ENCODE data around the gene ABR.
A peak's percentile ranks its signal among the peaks of the same experiment; 100 is the strongest.

ABR gene

DNA sequence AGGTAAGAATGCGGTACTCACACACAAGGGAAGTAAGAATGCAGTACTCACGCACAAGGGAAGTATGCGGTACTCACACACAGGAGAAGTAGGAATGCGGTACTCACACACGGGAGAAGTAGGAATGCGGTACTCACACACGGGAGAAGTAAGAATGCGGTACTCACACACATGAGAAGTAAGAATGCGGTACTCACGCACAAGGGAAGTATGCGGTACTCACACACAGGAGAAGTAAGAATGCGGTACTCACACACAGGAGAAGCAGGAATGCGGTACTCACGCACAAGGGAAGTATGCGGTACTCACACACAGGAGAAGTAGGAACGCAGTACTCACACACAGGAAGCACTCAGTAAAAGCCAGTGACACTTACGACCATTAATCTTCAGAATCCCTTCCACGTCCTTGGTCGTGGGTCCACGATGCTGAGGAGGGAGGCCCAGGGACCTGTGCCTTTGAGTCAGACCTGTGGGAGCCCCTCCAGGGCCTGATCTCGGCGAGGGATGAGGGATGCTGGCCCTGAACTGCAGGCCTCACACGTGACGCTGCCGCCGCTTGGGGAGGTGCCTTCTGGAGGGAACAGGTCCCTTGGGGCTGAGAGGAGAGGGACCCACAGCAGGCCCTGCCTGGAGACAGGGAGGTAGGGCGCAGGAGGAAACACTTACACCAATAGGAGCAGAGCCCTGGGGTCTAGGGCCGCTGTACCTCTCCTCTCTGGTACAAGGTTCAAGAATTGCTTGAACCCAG lies 20.2 kb downstream of the ABR start:
- Histone ChIP-seq H2BK15ac (ENCODE audit: low read depth, poor library complexity, severe bottlenecking) (no peak overlapping the region), H3K27me3 (ENCODE audit: control insufficient read depth in 1 of 2, insufficient read depth in 1 of 2, low read length in 2 of 2) (no peaks in the 10 kb centered on the region)
- DNase-seq = no peak

DNA sequence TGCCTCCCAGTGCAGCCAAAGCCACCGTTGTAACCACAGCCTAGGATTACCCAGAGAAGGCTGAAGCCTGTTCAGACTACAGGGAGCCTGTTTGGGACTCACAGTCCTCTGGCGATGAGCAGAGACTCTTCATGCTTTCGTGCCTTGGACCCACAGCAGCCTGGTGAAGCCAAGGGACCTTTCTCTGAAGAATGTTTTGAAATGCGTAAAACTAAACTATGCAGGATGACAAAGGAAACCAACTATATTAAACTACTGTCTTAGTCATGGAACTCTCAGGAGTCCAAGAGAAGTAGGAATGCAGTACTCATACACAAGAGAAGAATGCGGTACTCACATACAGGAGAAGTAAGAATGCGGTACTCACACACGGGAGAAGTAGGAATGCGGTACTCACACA lies 20.9 kb downstream of the ABR start:
- H2AFZ ChIP-seq (ENCODE audit: low read depth, low read length) = no peak overlapping the region
- no peak overlapping the region for H2BK15ac ChIP-seq (ENCODE audit: low read depth, poor library complexity, severe bottlenecking)
- H3K9ac ChIP-seq (ENCODE audit: low read length) = no peak overlapping the region
- H3K23ac ChIP-seq (ENCODE audit: low read length in 2 of 2) = no peak overlapping the region
- no peak overlapping the region for H4K8ac ChIP-seq (ENCODE audit: low read length)
- no peaks in the 10 kb centered on the region for H3K9me3 ChIP-seq (ENCODE audit: control insufficient read depth, low read length)
- H3K18ac ChIP-seq (ENCODE audit: low read depth in 1 of 2, low read length in 2 of 2) = no peak overlapping the region
- peaks cover 29% of the 10 kb centered on the region for H3K79me1 ChIP-seq (replicated peaks; ENCODE audit: low read length, poor library complexity, severe bottlenecking)
- H3K4me1 ChIP-seq (ENCODE audit: control insufficient read depth, insufficient read depth, low read depth, low read length) = peaks cover 15% of the 10 kb centered on the region
- no peak overlapping the region for H3K4me2 ChIP-seq (ENCODE audit: low read length, poor library complexity, severe bottlenecking)
- no peak overlapping the region for H2BK5ac ChIP-seq (ENCODE audit: low read depth, low read length, poor library complexity, severe bottlenecking)
- H3K4ac ChIP-seq (ENCODE audit: low read depth in 1 of 2, low read length in 2 of 2) = no peak overlapping the region
- DNase-seq = no peak
- no peak overlapping the region for H3K14ac ChIP-seq (ENCODE audit: low read length in 2 of 2)
- H4K91ac ChIP-seq (ENCODE audit: low read length) = no peak overlapping the region
- no peak overlapping the region for H2BK12ac ChIP-seq (ENCODE audit: low read length in 2 of 2)
- H3K27ac ChIP-seq (ENCODE audit: low read length, poor library complexity, severe bottlenecking) = peak overlapping the region; percentile 17
- 92% methylated on average over 6 of the region's 8 CpGs for WGBS
- H3K27me3 ChIP-seq (ENCODE audit: control insufficient read depth in 1 of 2, insufficient read depth in 1 of 2, low read length in 2 of 2) = no peaks in the 10 kb centered on the region
- no peak overlapping the region for H2AK5ac ChIP-seq (ENCODE audit: low read length, severe bottlenecking)
- peaks cover 25 to 31% of the 10 kb centered on the region in 2 experiments for H3K36me3 ChIP-seq (ENCODE audit: control insufficient read depth in 1 of 2, insufficient read depth in 2 of 2, low read depth in 1 of 2, low read length in 2 of 2)
- no peak overlapping the region for H2BK120ac ChIP-seq (ENCODE audit: low read depth, low read length)
- H3K4me3 ChIP-seq (ENCODE audit: insufficient read depth in 1 of 2, low read depth in 1 of 2, low read length in 2 of 2) = no peak overlapping the region

More for the DNA sequence above, 20.2 kb downstream of the ABR start:
- Histone ChIP-seq H2AK5ac (ENCODE audit: low read length, severe bottlenecking) (no peak overlapping the region), H3K18ac (ENCODE audit: low read depth in 1 of 2, low read length in 2 of 2) (no peak overlapping the region), H2AFZ (ENCODE audit: low read depth, low read length) (no peak overlapping the region), H4K91ac (ENCODE audit: low read length) (no peak overlapping the region), H3K27ac (ENCODE audit: low read length, poor library complexity, severe bottlenecking) (no peak overlapping the region), H3K9me3 (ENCODE audit: control insufficient read depth, low read length) (no peaks in the 10 kb centered on the region), H3K14ac (ENCODE audit: low read length in 2 of 2) (no peak overlapping the region), H3K4me1 (ENCODE audit: control insufficient read depth, insufficient read depth, low read depth, low read length) (peaks cover 15% of the 10 kb centered on the region), H3K79me1 (replicated peaks; ENCODE audit: low read length, poor library complexity, severe bottlenecking) (peaks cover 23% of the 10 kb centered on the region), H3K23ac (ENCODE audit: low read length in 2 of 2) (no peak overlapping the region), H2BK12ac (ENCODE audit: low read length in 2 of 2) (no peak overlapping the region), H3K9ac (ENCODE audit: low read length) (no peak overlapping the region), H3K4me2 (ENCODE audit: low read length, poor library complexity, severe bottlenecking) (no peak overlapping the region), H2BK120ac (ENCODE audit: low read depth, low read length) (no peak overlapping the region), H3K4me3 (ENCODE audit: insufficient read depth in 1 of 2, low read depth in 1 of 2, low read length in 2 of 2) (no peak overlapping the region), H3K4ac (ENCODE audit: low read depth in 1 of 2, low read length in 2 of 2) (no peak overlapping the region), H2BK5ac (ENCODE audit: low read depth, low read length, poor library complexity, severe bottlenecking) (no peak overlapping the region), H4K8ac (ENCODE audit: low read length) (no peak overlapping the region), H3K36me3 (ENCODE audit: control insufficient read depth in 1 of 2, insufficient read depth in 2 of 2, low read depth in 1 of 2, low read length in 2 of 2) (peaks cover 19 to 31% of the 10 kb centered on the region in 2 experiments)
- 87% methylated on average over 24 of the region's 28 CpGs for WGBS

DNA sequence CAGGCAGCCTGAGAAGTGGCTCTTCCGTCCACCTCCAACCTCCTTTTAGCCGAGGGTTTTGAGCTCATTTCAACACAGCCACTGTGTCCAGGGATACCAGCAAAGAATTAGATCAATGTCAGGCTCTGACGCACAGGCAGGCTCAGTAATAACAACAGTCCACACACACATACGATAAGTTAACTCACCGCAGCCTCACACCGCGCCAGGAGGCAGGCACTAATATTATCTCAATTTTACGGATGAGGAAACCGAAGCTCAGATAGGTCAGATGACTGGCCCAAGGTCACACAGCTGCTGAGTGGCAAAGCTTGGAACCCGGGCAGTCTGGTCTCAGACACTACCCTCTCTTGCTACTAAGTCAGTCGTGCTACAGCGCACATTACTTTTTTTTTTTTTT lies 22.9 kb downstream of the ABR start:
- H3K79me1 ChIP-seq (replicated peaks; ENCODE audit: low read length, poor library complexity, severe bottlenecking) = peaks cover 25% of the 10 kb centered on the region
- no peak overlapping the region for H2BK120ac ChIP-seq (ENCODE audit: low read depth, low read length)
- peaks cover 15% of the 10 kb centered on the region for H3K4me1 ChIP-seq (ENCODE audit: control insufficient read depth, insufficient read depth, low read depth, low read length)
- no peak for DNase-seq
- no peak overlapping the region for H3K4ac ChIP-seq (ENCODE audit: low read depth in 1 of 2, low read length in 2 of 2)
- WGBS = 94% methylated on average over 12 of the region's 12 CpGs
- H3K9me3 ChIP-seq (ENCODE audit: control insufficient read depth, low read length) = no peaks in the 10 kb centered on the region
- no peak overlapping the region for H2BK15ac ChIP-seq (ENCODE audit: low read depth, poor library complexity, severe bottlenecking)
- no peak overlapping the region for H3K9ac ChIP-seq (ENCODE audit: low read length)
- no peak overlapping the region for H3K4me3 ChIP-seq (ENCODE audit: insufficient read depth in 1 of 2, low read depth in 1 of 2, low read length in 2 of 2)
- no peak overlapping the region for H2BK12ac ChIP-seq (ENCODE audit: low read length in 2 of 2)
- H2BK5ac ChIP-seq (ENCODE audit: low read depth, low read length, poor library complexity, severe bottlenecking) = no peak overlapping the region
- H4K8ac ChIP-seq (ENCODE audit: low read length) = no peak overlapping the region
- no peak overlapping the region for H3K18ac ChIP-seq (ENCODE audit: low read depth in 1 of 2, low read length in 2 of 2)
- peaks cover 28 to 31% of the 10 kb centered on the region in 2 experiments for H3K36me3 ChIP-seq (ENCODE audit: control insufficient read depth in 1 of 2, insufficient read depth in 2 of 2, low read depth in 1 of 2, low read length in 2 of 2)
- H3K4me2 ChIP-seq (ENCODE audit: low read length, poor library complexity, severe bottlenecking) = no peak overlapping the region
- H3K27me3 ChIP-seq (ENCODE audit: control insufficient read depth in 1 of 2, insufficient read depth in 1 of 2, low read length in 2 of 2) = no peaks in the 10 kb centered on the region
- no peak overlapping the region for H3K27ac ChIP-seq (ENCODE audit: low read length, poor library complexity, severe bottlenecking)
- H2AK5ac ChIP-seq (ENCODE audit: low read length, severe bottlenecking) = no peak overlapping the region
- H4K91ac ChIP-seq (ENCODE audit: low read length) = no peak overlapping the region
- H3K23ac ChIP-seq (ENCODE audit: low read length in 2 of 2) = no peak overlapping the region
- no peak overlapping the region for H3K14ac ChIP-seq (ENCODE audit: low read length in 2 of 2)
- H2AFZ ChIP-seq (ENCODE audit: low read depth, low read length) = no peak overlapping the region

DNA sequence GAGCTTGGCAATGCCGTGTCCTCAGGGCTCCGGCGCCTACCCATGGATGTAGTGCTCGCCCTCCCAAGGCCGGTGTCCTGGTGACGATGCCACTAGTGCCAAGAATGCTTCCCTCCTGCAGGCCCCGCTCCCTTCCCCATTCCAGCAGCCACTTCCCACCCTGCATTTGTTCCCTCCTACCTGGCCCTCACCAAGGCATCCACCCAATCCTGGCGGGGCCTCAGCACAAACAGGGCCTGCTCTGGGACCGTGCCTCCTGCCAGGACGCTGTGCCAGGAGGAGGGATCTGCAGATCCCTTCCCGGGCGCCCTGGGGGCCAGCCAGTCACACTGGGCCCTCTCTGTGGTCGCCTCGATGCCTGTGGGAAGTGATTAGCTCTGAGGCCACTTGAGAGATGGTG lies 25.1 kb downstream of the ABR start:
- no peak for DNase-seq
- Histone ChIP-seq H4K91ac (ENCODE audit: low read length) (no peak overlapping the region), H2AFZ (ENCODE audit: low read depth, low read length) (no peak overlapping the region), H3K9me3 (ENCODE audit: control insufficient read depth, low read length) (no peaks in the 10 kb centered on the region), H3K4me3 (ENCODE audit: insufficient read depth in 1 of 2, low read depth in 1 of 2, low read length in 2 of 2) (no peak overlapping the region), H3K79me1 (replicated peaks; ENCODE audit: low read length, poor library complexity, severe bottlenecking) (peaks cover 15% of the 10 kb centered on the region), H3K4ac (ENCODE audit: low read depth in 1 of 2, low read length in 2 of 2) (no peak overlapping the region), H2BK5ac (ENCODE audit: low read depth, low read length, poor library complexity, severe bottlenecking) (no peak overlapping the region), H2AK5ac (ENCODE audit: low read length, severe bottlenecking) (no peak overlapping the region), H2BK12ac (ENCODE audit: low read length in 2 of 2) (no peak overlapping the region), H3K27ac (ENCODE audit: low read length, poor library complexity, severe bottlenecking) (no peak overlapping the region), H3K23ac (ENCODE audit: low read length in 2 of 2) (no peak overlapping the region), H4K8ac (ENCODE audit: low read length) (no peak overlapping the region), H3K4me1 (ENCODE audit: control insufficient read depth, insufficient read depth, low read depth, low read length) (peaks cover 9% of the 10 kb centered on the region), H3K4me2 (ENCODE audit: low read length, poor library complexity, severe bottlenecking) (no peak overlapping the region), H3K27me3 (ENCODE audit: control insufficient read depth in 1 of 2, insufficient read depth in 1 of 2, low read length in 2 of 2) (no peaks in the 10 kb centered on the region), H2BK15ac (ENCODE audit: low read depth, poor library complexity, severe bottlenecking) (no peak overlapping the region), H3K14ac (ENCODE audit: low read length in 2 of 2) (no peak overlapping the region), H2BK120ac (ENCODE audit: low read depth, low read length) (no peak overlapping the region), H3K36me3 (ENCODE audit: control insufficient read depth in 1 of 2, insufficient read depth in 2 of 2, low read depth in 1 of 2, low read length in 2 of 2) (peaks cover 31 to 36% of the 10 kb centered on the region in 2 experiments), H3K9ac (ENCODE audit: low read length) (no peak overlapping the region), H3K18ac (ENCODE audit: low read depth in 1 of 2, low read length in 2 of 2) (no peak overlapping the region)
- WGBS = 87% methylated on average over 14 of the region's 14 CpGs
